ENCODE data around the gene THBS3.
A peak's percentile ranks its signal among the peaks of the same experiment; 100 is the strongest.
"Not testable (repeated sequence)": the region's sequence is repeated elsewhere in the genome, so short reads cannot be mapped to it uniquely, and the experiment has no call there.

Gene THBS3

GRCh38 chr1:155173478-155174323 lies 34.0 kb downstream of the THBS3 start, which contains the start of gene TRIM46:
TSS of gene TRIM46 (plus strand) at chr1:155173849. CDS start at chr1:155173967, 118 bp downstream.
- DNase-seq (ENCODE audit: low read depth, low spot score), result peak; percentile 80

- peak; percentile 98 for DNase-seq (ENCODE audit: low read depth, low spot score)
These were observed 34.8 kb downstream of the THBS3 start, which contains the start of gene KRTCAP2 for GRCh38 chr1:155172732-155173477. TSS of gene KRTCAP2 (minus strand) at chr1:155173304. CDS start at chr1:155173224, 80 bp downstream.

- no peak for DNase-seq (ENCODE audit: low read depth, low spot score)
These were observed 35.6 kb downstream of the THBS3 start for GRCh38 chr1:155171836-155172731.

GRCh38 chr1:155170806-155171205 lies 36.9 kb downstream of the THBS3 start:
- DNase-seq (ENCODE audit: low read depth, low spot score), result no peak

- DNase-seq (ENCODE audit: low read depth, low spot score), result no peak
These were observed 37.5 kb downstream of the THBS3 start for GRCh38 chr1:155170101-155170785.

- no peak for DNase-seq (ENCODE audit: low read depth, low spot score)
These were observed 38.2 kb downstream of the THBS3 start for GRCh38 chr1:155169541-155169940.

- DNase-seq (ENCODE audit: low read depth, low spot score), result no peak
These were observed 39.1 kb downstream of the THBS3 start for GRCh38 chr1:155168456-155169210.

GRCh38 chr1:155168105-155168445 lies 39.6 kb downstream of the THBS3 start:
- DNase-seq (ENCODE audit: low read depth, low spot score), result not testable (repeated sequence)

- DNase-seq (ENCODE audit: low read depth, low spot score), result peak; percentile 91
These were observed 40.3 kb downstream of the THBS3 start for GRCh38 chr1:155167166-155168104.

- DNase-seq (ENCODE audit: low read depth, low spot score), result no peak
These were observed 41.1 kb downstream of the THBS3 start for GRCh38 chr1:155166471-155167165.

- DNase-seq (ENCODE audit: low read depth, low spot score), result no peak
These were observed 41.6 kb downstream of the THBS3 start for GRCh38 chr1:155166051-155166470.

GRCh38 chr1:155164625-155165024 lies 43.1 kb downstream of the THBS3 start:
- DNase-seq (ENCODE audit: low read depth, low spot score), result not testable (repeated sequence)

- DNase-seq (ENCODE audit: low read depth, low spot score), result not testable (repeated sequence)
These were observed 43.9 kb downstream of the THBS3 start for GRCh38 chr1:155163785-155164184.

- DNase-seq (ENCODE audit: low read depth, low spot score), result not testable (repeated sequence)
These were observed 45.1 kb downstream of the THBS3 start for GRCh38 chr1:155162631-155163030.

GRCh38 chr1:155160128-155160527 lies 47.6 kb downstream of the THBS3 start:
- DNase-seq (ENCODE audit: low read depth, low spot score), result no peak

GRCh38 chr1:155158991-155159390 lies 48.7 kb downstream of the THBS3 start:
- DNase-seq (ENCODE audit: low read depth, low spot score), result no peak

GRCh38 chr1:155155996-155156643 lies 51.6 kb downstream of the THBS3 start:
- not testable (repeated sequence) for DNase-seq (ENCODE audit: low read depth, low spot score)
